Measurements from ENCODE around the gene FAM236B. TPM values are rescaled to one million over a fixed set of nuclear protein-coding genes. Genes with fewer than 3 reads are reported as not detected.
"Not testable (repeated sequence)": the region's sequence is repeated elsewhere in the genome, so short reads cannot be mapped to it uniquely, and the experiment has no call there.

The FAM236B gene
- total RNA-seq, 1 donor from 2014 or later: not detected

DNA sequence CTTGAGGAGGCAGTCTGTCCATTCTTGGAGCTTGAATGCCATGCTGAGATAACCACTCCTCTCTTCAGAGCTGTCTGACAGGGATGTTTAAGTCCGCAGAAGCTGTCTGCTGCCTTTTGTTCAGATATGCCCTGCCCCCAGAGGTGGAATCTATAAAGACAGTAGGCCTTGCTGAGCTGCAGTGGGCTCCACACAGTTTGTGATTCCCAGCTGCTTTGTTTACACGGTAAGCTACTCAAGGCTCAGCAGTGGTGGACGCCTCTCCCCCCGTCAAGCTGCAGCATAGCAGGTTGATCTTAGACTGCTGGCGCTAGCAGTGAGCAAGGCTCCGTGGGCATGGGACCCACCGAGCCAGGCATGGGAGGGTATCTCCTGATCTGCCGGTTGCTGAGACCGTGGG, 22.0 kb downstream of the FAM236B start:
- H3K36me3 ChIP-seq (ENCODE audit: control insufficient read depth in 3 of 3, insufficient read depth in 3 of 3, low read length in 3 of 3); H3K9ac ChIP-seq (ENCODE audit: low read depth in 1 of 3, low read length in 3 of 3); H3K27me3 ChIP-seq (ENCODE audit: control insufficient read depth in 3 of 3, insufficient read depth in 3 of 3, low read length in 3 of 3); H3K4me1 ChIP-seq (ENCODE audit: control insufficient read depth in 3 of 3, insufficient read depth in 3 of 3, low read length in 3 of 3); H3K9me3 ChIP-seq (ENCODE audit: control insufficient read depth in 3 of 3, low read length in 3 of 3); H3K27ac ChIP-seq (ENCODE audit: low read depth, low read length); H3K4me3 ChIP-seq (ENCODE audit: low read length in 3 of 3): not testable (repeated sequence)

- H3K27ac ChIP-seq (ENCODE audit: low read depth, low read length); H3K27me3 ChIP-seq (ENCODE audit: control insufficient read depth in 3 of 3, insufficient read depth in 3 of 3, low read length in 3 of 3); H3K9me3 ChIP-seq (ENCODE audit: control insufficient read depth in 3 of 3, low read length in 3 of 3); H3K36me3 ChIP-seq (ENCODE audit: control insufficient read depth in 3 of 3, insufficient read depth in 3 of 3, low read length in 3 of 3); H3K4me1 ChIP-seq (ENCODE audit: control insufficient read depth in 3 of 3, insufficient read depth in 3 of 3, low read length in 3 of 3); H3K9ac ChIP-seq (ENCODE audit: low read depth in 1 of 3, low read length in 3 of 3); H3K4me3 ChIP-seq (ENCODE audit: low read length in 3 of 3): not testable (repeated sequence)
Observed at GRCh38 chrX:72748545-72748944, 33.9 kb downstream of the FAM236B start.

DNA sequence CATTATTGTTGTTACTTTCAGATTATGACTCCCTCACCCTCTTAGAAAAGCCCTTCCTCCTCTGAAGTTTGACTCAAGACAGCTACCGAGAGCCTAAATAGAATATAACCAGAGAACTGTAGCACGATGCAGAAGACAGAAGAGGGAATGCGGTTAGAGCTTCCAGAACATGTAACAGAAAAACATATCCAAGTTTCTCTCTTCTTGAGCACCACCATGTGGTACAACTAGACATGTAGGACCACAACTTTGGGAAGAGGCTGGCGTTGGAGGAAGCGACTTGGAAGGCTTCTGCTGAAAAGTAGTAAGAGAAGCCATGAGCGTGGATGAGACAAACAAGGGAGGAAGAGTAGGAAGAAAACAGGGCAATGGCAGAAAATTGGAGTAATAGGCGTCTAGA, 36.9 kb downstream of the FAM236B start:
- H3K27me3 ChIP-seq (ENCODE audit: control insufficient read depth in 3 of 3, insufficient read depth in 3 of 3, low read length in 3 of 3); H3K4me1 ChIP-seq (ENCODE audit: control insufficient read depth in 3 of 3, insufficient read depth in 3 of 3, low read length in 3 of 3); H3K36me3 ChIP-seq (ENCODE audit: control insufficient read depth in 3 of 3, insufficient read depth in 3 of 3, low read length in 3 of 3); H3K9me3 ChIP-seq (ENCODE audit: control insufficient read depth in 3 of 3, low read length in 3 of 3); H3K9ac ChIP-seq (ENCODE audit: low read depth in 1 of 3, low read length in 3 of 3); H3K27ac ChIP-seq (ENCODE audit: low read depth, low read length); H3K4me3 ChIP-seq (ENCODE audit: low read length in 3 of 3): not testable (repeated sequence)

- no peaks in the 10 kb centered on the region for H3K27me3 ChIP-seq (ENCODE audit: control insufficient read depth in 3 of 3, insufficient read depth in 3 of 3, low read length in 3 of 3)
- H3K36me3 ChIP-seq (ENCODE audit: control insufficient read depth in 3 of 3, insufficient read depth in 3 of 3, low read length in 3 of 3): no peaks in the 10 kb centered on the region
- H3K4me1 ChIP-seq (ENCODE audit: control insufficient read depth in 3 of 3, insufficient read depth in 3 of 3, low read length in 3 of 3): no peaks in the 10 kb centered on the region
- H3K4me3 ChIP-seq (ENCODE audit: low read length in 3 of 3): no peak overlapping the region
- H3K9ac ChIP-seq (ENCODE audit: low read depth in 1 of 3, low read length in 3 of 3): no peak overlapping the region
- H3K27ac ChIP-seq (ENCODE audit: low read depth, low read length): no peak overlapping the region
- H3K9me3 ChIP-seq (ENCODE audit: control insufficient read depth in 3 of 3, low read length in 3 of 3): no peaks in the 10 kb centered on the region
Observed at GRCh38 chrX:72735561-72735960, 46.9 kb downstream of the FAM236B start.

- H3K9ac ChIP-seq (ENCODE audit: low read depth in 1 of 3, low read length in 3 of 3); H3K9me3 ChIP-seq (ENCODE audit: control insufficient read depth in 3 of 3, low read length in 3 of 3); H3K27ac ChIP-seq (ENCODE audit: low read depth, low read length); H3K4me1 ChIP-seq (ENCODE audit: control insufficient read depth in 3 of 3, insufficient read depth in 3 of 3, low read length in 3 of 3); H3K36me3 ChIP-seq (ENCODE audit: control insufficient read depth in 3 of 3, insufficient read depth in 3 of 3, low read length in 3 of 3); H3K27me3 ChIP-seq (ENCODE audit: control insufficient read depth in 3 of 3, insufficient read depth in 3 of 3, low read length in 3 of 3); H3K4me3 ChIP-seq (ENCODE audit: low read length in 3 of 3): not testable (repeated sequence)
Observed at GRCh38 chrX:72733636-72734035, 48.8 kb downstream of the FAM236B start.

Small RNA genes within 50 kb of the gene (small RNA-seq; reads per million reads assigned to genes)
- gene RNU1-112P: 0.09 reads per million

Other genes with a start within 250 kb of the FAM236B start
- gene HDAC8, start 209.8 kb downstream of the FAM236B start, total RNA-seq: 21.4 TPM
- 2.6 TPM for gene PHKA1, start 68.4 kb downstream of the FAM236B start, total RNA-seq
- gene DMRTC1B, start 5.8 kb downstream of the FAM236B start, total RNA-seq: not detected
- gene FAM236D, start 25.6 kb upstream of the FAM236B start, total RNA-seq: not detected
- gene FAM236C, start 130.0 kb upstream of the FAM236B start, total RNA-seq: not detected
- not detected for gene FAM236A, start 155.5 kb upstream of the FAM236B start, total RNA-seq
- not detected for gene DMRTC1, start 161.2 kb upstream of the FAM236B start, total RNA-seq
- not detected for gene PABPC1L2B, start 220.3 kb upstream of the FAM236B start, total RNA-seq

Data from skeletal muscle tissue (tissue), 5 donors.